OCI-LY3 (cell line): Measurements from ENCODE around the gene SNAPC4.
"Not testable (repeated sequence)": the region's sequence is repeated elsewhere in the genome, so short reads cannot be mapped to it uniquely, and the experiment has no call there.

Experiments used
- H2AFZ ChIP-seq: fragments of 200-600, 300-600 bp; shearing (Covaris generic); 2 replicates; pipeline ENCODE4 v1.6.0; 2014; ENCODE audit warnings: antibody characterized with exemption, low read depth, low read length
- H3K27ac ChIP-seq: fragments of 200-600, 300-600 bp; sonication (generic); 2 replicates; pipeline ENCODE4 v1.5.1; 2014; ENCODE audit warnings: mild to moderate bottlenecking, low read length, moderate library complexity, mixed read lengths
- H3K27me3 ChIP-seq: fragments of 200-600, 300-600 bp; sonication (generic); 2 replicates; pipeline ENCODE4 v1.6.1; 2014; ENCODE audit warnings: low read depth, low read length, mixed read lengths
- H3K36me3 ChIP-seq: fragments of 200-600, 300-600 bp; sonication (generic); replicated peaks from 2 replicates; pipeline ENCODE3; 2014; ENCODE audit warnings: low read depth, low read length, mixed read lengths
- H3K4me1 ChIP-seq: fragments of 300-600, 200-600 bp; sonication (generic); 2 replicates; pipeline ENCODE4 v1.6.1; 2014; ENCODE audit warnings: low read length, mixed read lengths
- H3K4me2 ChIP-seq: fragments of 200-600, 300-600 bp; sonication (generic); 2 replicates; pipeline ENCODE4 v1.6.1; 2014; ENCODE audit warnings: low read length, mixed read lengths
- H3K4me3 ChIP-seq: fragments of 300-600, 200-600 bp; sonication (generic); 2 replicates; pipeline ENCODE4 v1.5.1; 2014; ENCODE audit warnings: antibody characterized with exemption, mild to moderate bottlenecking, low read length, moderate library complexity
- H3K79me2 ChIP-seq: fragments of 300-600, 200-600 bp; shearing (Covaris generic); 2 replicates; pipeline ENCODE4 v1.6.1; 2014; ENCODE audit warnings: mild to moderate bottlenecking, low read length, mixed read lengths
- H3K9ac ChIP-seq: fragments of 300-600, 200-600 bp; shearing (Covaris generic); 2 replicates; pipeline ENCODE4 v1.6.0; 2014; ENCODE audit warnings: mild to moderate bottlenecking, low read length, moderate library complexity
- H3K9me3 ChIP-seq: fragments of 200-600, 300-600 bp; shearing (Covaris generic); 2 replicates; pipeline ENCODE4 v1.6.1; 2014; ENCODE audit warnings: low read length, mixed read lengths; ENCODE audit not compliant: insufficient read depth
- H4K20me1 ChIP-seq: fragments of 200-600, 300-600 bp; sonication (generic); 2 replicates; pipeline ENCODE4 v1.6.1; 2016; ENCODE audit warnings: low read length, mixed read lengths; ENCODE audit not compliant: insufficient read depth
- EZH2phosphoT487 ChIP-seq: fragments of 200-600 bp; shearing (Covaris generic); IDR thresholded peaks from 2 replicates; pipeline ENCODE4 v1.6.1; 2018; ENCODE audit warnings: antibody characterized with exemption, mixed run types, low read depth
- TF ChIP-seq, protein P1 (sequence below): fragments of 200-600, 300-600 bp; sonication (generic); IDR thresholded peaks from 2 replicates; pipeline ENCODE4 v1.5.1; 2014; ENCODE audit warnings: antibody characterized with exemption, low read length, low read depth

Gene SNAPC4

DNA sequence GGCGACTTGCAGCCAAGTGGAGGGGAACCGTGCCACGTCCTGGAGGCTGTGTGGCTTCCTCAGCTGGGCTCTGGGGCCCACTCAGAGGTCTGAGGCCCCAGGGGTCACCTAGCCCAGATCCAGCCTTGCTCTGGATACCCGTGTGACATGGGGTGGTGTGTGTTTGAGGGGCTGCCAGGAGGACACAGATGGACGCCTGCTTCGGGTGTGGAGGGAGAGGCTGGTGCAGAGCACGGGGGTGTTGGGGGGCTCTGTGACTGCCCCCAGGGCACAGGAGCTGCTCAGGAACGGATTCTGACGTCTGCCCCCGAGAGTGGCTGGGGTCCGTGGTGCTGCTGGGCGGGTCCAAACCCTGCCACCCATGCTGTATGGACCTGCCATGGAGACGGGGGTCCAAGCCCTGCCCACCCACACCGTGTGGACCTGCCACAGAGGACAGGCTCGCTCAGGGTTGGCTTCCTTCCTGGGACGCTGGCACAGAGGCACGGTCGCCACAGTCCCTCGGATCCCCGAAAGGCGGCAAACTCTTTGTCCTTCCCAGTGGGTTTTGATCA is 29.2 kb upstream of the SNAPC4 start:
- Histone ChIP-seq H3K4me1 (no peaks in the 10 kb centered on the region), H3K4me2 (no peak overlapping the region), H3K9me3 (no peaks in the 10 kb centered on the region), H2AFZ (no peak overlapping the region), H4K20me1 (peaks cover 3% of the 10 kb centered on the region; the same call in 1 of the 2 replicates), H3K9ac (no peak overlapping the region), H3K4me3 (no peak overlapping the region), H3K27ac (no peak overlapping the region), H3K36me3 (peaks cover 5% of the 10 kb centered on the region), H3K79me2 (no peaks in the 10 kb centered on the region; the same call in 1 of the 2 replicates), H3K27me3 (no peaks in the 10 kb centered on the region)
- no peak for TF ChIP-seq EZH2phosphoT487
- TF ChIP-seq, protein P1, sequence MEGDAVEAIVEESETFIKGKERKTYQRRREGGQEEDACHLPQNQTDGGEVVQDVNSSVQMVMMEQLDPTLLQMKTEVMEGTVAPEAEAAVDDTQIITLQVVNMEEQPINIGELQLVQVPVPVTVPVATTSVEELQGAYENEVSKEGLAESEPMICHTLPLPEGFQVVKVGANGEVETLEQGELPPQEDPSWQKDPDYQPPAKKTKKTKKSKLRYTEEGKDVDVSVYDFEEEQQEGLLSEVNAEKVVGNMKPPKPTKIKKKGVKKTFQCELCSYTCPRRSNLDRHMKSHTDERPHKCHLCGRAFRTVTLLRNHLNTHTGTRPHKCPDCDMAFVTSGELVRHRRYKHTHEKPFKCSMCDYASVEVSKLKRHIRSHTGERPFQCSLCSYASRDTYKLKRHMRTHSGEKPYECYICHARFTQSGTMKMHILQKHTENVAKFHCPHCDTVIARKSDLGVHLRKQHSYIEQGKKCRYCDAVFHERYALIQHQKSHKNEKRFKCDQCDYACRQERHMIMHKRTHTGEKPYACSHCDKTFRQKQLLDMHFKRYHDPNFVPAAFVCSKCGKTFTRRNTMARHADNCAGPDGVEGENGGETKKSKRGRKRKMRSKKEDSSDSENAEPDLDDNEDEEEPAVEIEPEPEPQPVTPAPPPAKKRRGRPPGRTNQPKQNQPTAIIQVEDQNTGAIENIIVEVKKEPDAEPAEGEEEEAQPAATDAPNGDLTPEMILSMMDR: no peak

DNA sequence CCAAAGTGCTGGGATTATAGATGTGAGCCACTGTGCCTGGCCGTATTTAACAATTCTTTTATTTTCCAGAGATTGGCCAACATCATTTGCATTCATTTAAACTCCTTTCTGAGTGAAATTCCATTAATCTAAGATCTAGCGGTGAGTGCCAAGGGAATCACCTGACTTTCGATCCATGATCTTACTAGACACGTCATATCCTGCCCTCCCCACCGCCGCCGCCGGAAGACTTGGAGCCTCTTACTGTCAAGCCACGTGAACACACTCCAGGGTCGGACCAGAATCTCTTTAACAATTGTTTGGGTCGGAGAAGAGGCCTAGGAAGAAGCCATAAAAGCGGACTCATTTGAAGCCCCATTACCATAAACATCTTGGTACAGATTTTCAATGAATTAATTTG is 26.8 kb upstream of the SNAPC4 start:
- Histone ChIP-seq H3K36me3 (peaks cover 19% of the 10 kb centered on the region), H3K4me2 (no peak overlapping the region)
- TF ChIP-seq, protein P1: no peak
- TF ChIP-seq EZH2phosphoT487: no peak

DNA sequence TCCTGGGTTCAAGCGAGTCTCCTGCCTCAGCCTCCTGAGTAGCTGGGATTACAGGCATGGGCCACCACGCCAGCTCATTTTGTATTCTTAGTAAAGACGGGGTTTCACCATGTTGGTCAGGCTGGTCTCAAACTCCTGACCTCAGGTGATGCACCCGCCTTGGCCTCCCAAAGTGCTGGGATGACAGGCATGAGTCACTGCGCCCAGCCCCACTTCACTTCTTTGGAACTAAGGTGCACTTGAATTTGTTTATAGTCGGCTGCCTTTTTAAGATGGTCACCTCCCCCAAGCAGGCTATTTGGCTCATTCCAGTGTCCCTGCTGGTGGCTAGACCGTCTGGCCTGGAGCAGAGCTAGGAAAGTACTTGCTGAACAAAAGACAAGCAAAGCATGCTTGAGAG is 25.4 kb upstream of the SNAPC4 start:
- H4K20me1 ChIP-seq: not testable (repeated sequence)

More for the DNA sequence above, 26.8 kb upstream of the SNAPC4 start:
- no peak overlapping the region for H2AFZ ChIP-seq
- H3K4me3 ChIP-seq: no peak overlapping the region
- no peaks in the 10 kb centered on the region for H4K20me1 ChIP-seq
- no peaks in the 10 kb centered on the region for H3K27me3 ChIP-seq
- no peaks in the 10 kb centered on the region for H3K4me1 ChIP-seq
- H3K9ac ChIP-seq: no peak overlapping the region
- no peaks in the 10 kb centered on the region for H3K79me2 ChIP-seq
- no peak overlapping the region for H3K27ac ChIP-seq
- H3K9me3 ChIP-seq: no peaks in the 10 kb centered on the region

DNA sequence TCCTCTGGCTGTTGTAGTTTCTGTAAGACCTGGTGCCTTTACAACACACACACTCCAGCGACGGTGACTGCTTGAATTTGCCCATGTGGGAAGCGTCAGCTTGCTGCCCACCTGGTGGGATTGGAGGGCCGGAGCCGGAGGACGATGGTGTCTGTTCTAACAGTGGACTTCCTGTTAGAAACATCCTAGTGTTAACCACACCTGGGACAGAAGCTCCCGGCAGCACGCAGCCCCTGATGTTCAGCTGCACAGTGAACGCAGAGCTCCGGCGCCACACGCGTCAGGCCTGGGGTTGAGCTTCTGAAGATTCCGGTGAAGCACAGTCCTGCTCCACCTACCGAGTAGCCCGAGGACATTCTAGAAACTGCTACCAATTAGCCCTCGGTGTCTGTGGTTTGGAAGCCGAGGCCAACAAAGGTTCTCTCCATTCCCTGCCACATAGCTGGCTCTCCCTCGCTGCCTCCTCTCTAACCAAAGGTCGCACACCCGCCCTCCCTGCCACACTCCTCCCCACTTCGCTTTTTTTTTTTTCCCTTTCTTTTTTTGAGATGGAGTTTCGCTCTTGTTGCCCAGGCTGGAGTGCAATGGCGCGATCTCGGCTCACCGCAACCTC is 24.9 kb upstream of the SNAPC4 start:
- H3K36me3 ChIP-seq: peaks cover 19% of the 10 kb centered on the region
- no peak for TF ChIP-seq EZH2phosphoT487
- TF ChIP-seq, protein P1: no peak
- no peaks in the 10 kb centered on the region for H3K27me3 ChIP-seq
- no peak overlapping the region for H3K9ac ChIP-seq
- no peaks in the 10 kb centered on the region for H3K9me3 ChIP-seq
- no peak overlapping the region for H2AFZ ChIP-seq
- no peaks in the 10 kb centered on the region for H4K20me1 ChIP-seq
- H3K79me2 ChIP-seq: no peaks in the 10 kb centered on the region
- no peak overlapping the region for H3K27ac ChIP-seq
- H3K4me1 ChIP-seq: no peaks in the 10 kb centered on the region
- H3K4me2 ChIP-seq: no peak overlapping the region
- no peak overlapping the region for H3K4me3 ChIP-seq

More for the DNA sequence above, 25.4 kb upstream of the SNAPC4 start:
- H3K27ac ChIP-seq, H3K27me3 ChIP-seq, H3K9ac ChIP-seq, H3K79me2 ChIP-seq, H3K4me1 ChIP-seq, H3K4me3 ChIP-seq, H3K9me3 ChIP-seq, H3K4me2 ChIP-seq, H2AFZ ChIP-seq: not testable (repeated sequence)
- H3K36me3 ChIP-seq: peaks cover 19% of the 10 kb centered on the region
